Muscle of arm (tissue), 12 donors: ENCODE results near the gene NDUFB10. TPM values are rescaled to one million over a fixed set of nuclear protein-coding genes. Genes with fewer than 3 reads are reported as not detected.

Source experiments
- polyA plus RNA-seq, 12 donors: library from polyadenylated mRNA; unstranded; fragments of 120-200 nt; gene quantifications; one replicate each; pipeline ENCODE4 v1.2.1, GENCODE V29; 2013; ENCODE audit not compliant: insufficient read length in 12 of 12

The NDUFB10 gene
- polyA plus RNA-seq, 12 donors: 95.8 to 145 (median 117) TPM; not detected in 1

Other genes starting within 250 kb of the NDUFB10 start
- gene NME3, start 188.0 kb upstream of the NDUFB10 start, polyA plus RNA-seq: 10 to 100 TPM in 11 of 12 donors, not detected in 1; 12.3 to 40.2 (median 14.8) TPM
- 10 to 100 TPM in 1 of 12 donors, 1 to 10 TPM in 10, not detected in 1; 4.4 to 13.3 (median 6.4) TPM for gene EME2, start 186.7 kb upstream of the NDUFB10 start, polyA plus RNA-seq
- gene MRPS34, start 186.4 kb upstream of the NDUFB10 start, polyA plus RNA-seq: 10 to 100 TPM in 11 of 12 donors, not detected in 1; 31.3 to 85.2 (median 41.3) TPM
- 10 to 100 TPM in 11 of 12 donors, not detected in 1; 16.2 to 30.8 (median 22.0) TPM for gene SPSB3, start 177.0 kb upstream of the NDUFB10 start, polyA plus RNA-seq
- 10 to 100 TPM in 11 of 12 donors, not detected in 1; 30.4 to 52.7 (median 33.3) TPM for gene NUBP2, start 176.6 kb upstream of the NDUFB10 start, polyA plus RNA-seq
- under 1 TPM in 10 of 12 donors, not detected in 2; 0.10 to 0.87 (median 0.21) TPM for gene IGFALS, start 165.8 kb upstream of the NDUFB10 start, polyA plus RNA-seq
- 10 to 100 TPM in 11 of 12 donors, not detected in 1; 27.4 to 49.0 (median 31.7) TPM for gene HAGH, start 132.7 kb upstream of the NDUFB10 start, polyA plus RNA-seq
- gene FAHD1, start 132.3 kb upstream of the NDUFB10 start, polyA plus RNA-seq: 10 to 100 TPM in 11 of 12 donors, not detected in 1; 13.6 to 24.4 (median 18.0) TPM
- gene MEIOB, start 87.4 kb upstream of the NDUFB10 start, polyA plus RNA-seq: 1 to 10 TPM in 2 of 12 donors, under 1 TPM in 8, not detected in 2; 0.08 to 3.0 (median 0.69) TPM
- 10 to 100 TPM in 1 of 12 donors, 1 to 10 TPM in 1, under 1 TPM in 2, not detected in 8; 0.15 to 14.3 (median 2.1) TPM for gene HS3ST6, start 41.1 kb upstream of the NDUFB10 start, polyA plus RNA-seq
- gene MSRB1, start 16.3 kb upstream of the NDUFB10 start, polyA plus RNA-seq: 10 to 100 TPM in 11 of 12 donors, not detected in 1; 14.2 to 50.0 (median 27.8) TPM
- gene RPL3L, start 4.8 kb upstream of the NDUFB10 start, polyA plus RNA-seq: 10 to 100 TPM in 11 of 12 donors, not detected in 1; 12.8 to 93.9 (median 35.0) TPM
- 1,000 to 10,000 TPM; 2,162 to 3,862 (median 3,028) TPM for gene RPS2, start 5.3 kb downstream of the NDUFB10 start, polyA plus RNA-seq
- not detected for gene RNF151, start 7.3 kb downstream of the NDUFB10 start, polyA plus RNA-seq
- 10 to 100 TPM in 11 of 12 donors, not detected in 1; 16.7 to 31.5 (median 21.7) TPM for gene TBL3, start 12.5 kb downstream of the NDUFB10 start, polyA plus RNA-seq
- gene NOXO1, start 21.9 kb downstream of the NDUFB10 start, polyA plus RNA-seq: 1 to 10 TPM in 3 of 12 donors, under 1 TPM in 6, not detected in 3; 0.38 to 1.4 (median 0.74) TPM
- 10 to 100 TPM in 11 of 12 donors, not detected in 1; 10.9 to 40.2 (median 15.1) TPM for gene GFER, start 24.7 kb downstream of the NDUFB10 start, polyA plus RNA-seq
- 1 to 10 TPM in 4 of 12 donors, under 1 TPM in 6, not detected in 2; 0.25 to 1.5 (median 0.86) TPM for gene SYNGR3, start 30.4 kb downstream of the NDUFB10 start, polyA plus RNA-seq
- 10 to 100 TPM in 11 of 12 donors, not detected in 1; 13.6 to 32.2 (median 18.6) TPM for gene ZNF598, start 50.3 kb downstream of the NDUFB10 start, polyA plus RNA-seq
- 1 to 10 TPM in 8 of 12 donors, under 1 TPM in 2, not detected in 2; 0.56 to 3.1 (median 1.5) TPM for gene NPW, start 60.2 kb downstream of the NDUFB10 start, polyA plus RNA-seq
- 10 to 100 TPM in 11 of 12 donors, not detected in 1; 26.8 to 55.1 (median 36.1) TPM for gene NHERF2, start 67.4 kb downstream of the NDUFB10 start, polyA plus RNA-seq
- 10 to 100 TPM in 7 of 12 donors, 1 to 10 TPM in 4, not detected in 1; 8.4 to 35.5 (median 10.6) TPM for gene NTHL1, start 88.3 kb downstream of the NDUFB10 start, polyA plus RNA-seq
- gene TSC2, start 88.4 kb downstream of the NDUFB10 start, polyA plus RNA-seq: 1,000 to 10,000 TPM in 1 of 12 donors, 100 to 1,000 TPM in 1, 10 to 100 TPM in 10; 62.0 to 1,357 (median 75.2) TPM
- 100 to 1,000 TPM in 7 of 12 donors, 10 to 100 TPM in 4, not detected in 1; 85.8 to 199 (median 121) TPM for gene PKD1, start 176.4 kb downstream of the NDUFB10 start, polyA plus RNA-seq
- gene RAB26, start 189.1 kb downstream of the NDUFB10 start, polyA plus RNA-seq: 1 to 10 TPM in 3 of 12 donors, under 1 TPM in 7, not detected in 2; 0.27 to 1.9 (median 0.78) TPM
- gene TRAF7, start 196.2 kb downstream of the NDUFB10 start, polyA plus RNA-seq: 10 to 100 TPM in 11 of 12 donors, not detected in 1; 28.9 to 60.7 (median 45.0) TPM
- 1 to 10 TPM in 10 of 12 donors, not detected in 2; 1.3 to 4.1 (median 2.1) TPM for gene CASKIN1, start 237.1 kb downstream of the NDUFB10 start, polyA plus RNA-seq
- gene MLST8, start 245.9 kb downstream of the NDUFB10 start, polyA plus RNA-seq: 10 to 100 TPM in 11 of 12 donors, not detected in 1; 26.6 to 47.2 (median 30.3) TPM